MCF 10A (cell line): Measurements from ENCODE around the gene RBFOX2. TPM values are rescaled to one million over a fixed set of nuclear protein-coding genes. Genes with fewer than 3 reads are reported as not detected.

Experiments used
- BruUV-seq: library from RNA; stranded (reverse); fragments of 400-500 nt; replicated peaks from 2 replicates; lab custom pipeline; 2021; lab: Mats Ljungman, UMichigan
- CTCF ChIA-PET: fragments of 300-600 bp; sonication (Branson Sonifier 250); formaldehyde crosslinking; extraction: SDS; loops from one replicate; lab custom pipeline; 2021; ENCODE audit warnings: antibody characterized with exemption, inconsistent platforms; lab: Yijun Ruan, JAX
- POLR2A ChIA-PET: fragments of 300-600, 350-650 bp; sonication (Branson Sonifier 250); formaldehyde crosslinking; extraction: SDS; loops from one replicate; lab custom pipeline; 2020; ENCODE audit warnings: antibody characterized with exemption, inconsistent platforms; lab: Yijun Ruan, JAX
- DNase-seq: peaks from one replicate; pipeline ENCODE4 v3.0.0-alpha.2; 2018; ENCODE audit not compliant: unreplicated experiment
- H3K27ac Mint-ChIP-seq: one replicate; pipeline ENCODE4 v1.8.0; 2022; ENCODE audit warnings: mild to moderate bottlenecking, low read depth, mixed read lengths; ENCODE audit not compliant: unreplicated experiment
- H3K27me3 Mint-ChIP-seq: one replicate; pipeline ENCODE4 v1.8.0; 2022; ENCODE audit warnings: mixed read lengths; ENCODE audit not compliant: insufficient read depth, unreplicated experiment
- H3K36me3 Mint-ChIP-seq: one replicate; pipeline ENCODE4 v1.8.0; 2022; ENCODE audit warnings: mild to moderate bottlenecking, moderate library complexity, mixed read lengths; ENCODE audit not compliant: insufficient read depth, unreplicated experiment
- H3K4me1 Mint-ChIP-seq: one replicate; pipeline ENCODE4 v1.8.0; 2022; ENCODE audit warnings: mixed read lengths; ENCODE audit not compliant: insufficient read depth, unreplicated experiment
- H3K4me3 Mint-ChIP-seq: one replicate; pipeline ENCODE4 v1.8.0; 2022; ENCODE audit warnings: mild to moderate bottlenecking, moderate library complexity, mixed read lengths; ENCODE audit not compliant: unreplicated experiment
- H3K9me3 Mint-ChIP-seq: one replicate; pipeline ENCODE4 v1.8.0; 2022; ENCODE audit warnings: mixed read lengths; ENCODE audit not compliant: unreplicated experiment
- intact Hi-C: fragments of 100-400 bp; cut with micrococcal nuclease; formaldehyde crosslinking; loops from 2 replicates; pipeline ENCODE4 v1.14.1; 2022
- total RNA-seq: library from RNA; stranded (reverse); gene quantifications from 2 replicates; pipeline ENCODE4 v1.2.3, GENCODE V29; 2022
- TF ChIP-seq, protein P1 (sequence below): fragments of 200-600 bp; IDR thresholded peaks from one replicate; pipeline ENCODE4 v1.8.0; 2022; ENCODE audit warnings: antibody characterized with exemption, mild to moderate bottlenecking; ENCODE audit not compliant: unreplicated experiment

The RBFOX2 gene
- total RNA-seq, 1 experiment from 2014 or later, result 89.4 TPM

DNA sequence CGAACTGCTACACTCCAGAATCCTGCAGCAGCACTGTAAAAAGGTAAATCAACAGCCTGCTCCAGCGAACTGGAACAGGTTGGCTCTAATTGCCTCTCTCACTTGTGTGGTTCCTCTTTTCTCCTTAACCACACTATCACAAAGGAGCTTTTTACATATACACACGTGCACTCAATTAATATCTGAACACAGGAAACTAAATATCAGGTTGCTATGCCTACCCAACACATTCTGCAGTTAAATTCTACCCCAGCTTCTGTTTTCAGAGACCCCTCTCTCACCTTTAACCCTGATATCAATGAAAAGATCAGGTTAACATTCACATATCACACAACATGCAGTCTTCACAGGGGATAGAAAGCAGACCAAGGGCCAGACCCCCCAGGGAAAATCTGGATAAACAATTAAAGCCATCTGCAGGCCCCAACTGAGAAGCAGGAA lies 11.0 kb downstream of the RBFOX2 start:
- intact Hi-C loops, result no loop called here
- no TSS peak for BruUV-seq
- H3K4me1 Mint-ChIP-seq, result peaks cover 11% of the 10 kb centered on the region
- H3K4me3 Mint-ChIP-seq, result no peak overlapping the region
- H3K27ac Mint-ChIP-seq, result no peak overlapping the region
- ChIA-PET CTCF (interaction anchor here (0.6 to 2.7 kb wide), 3 partner anchors 48 to 1015 kb away, joined by 4 to 13 read pairs (median 5); no protein-coding TSS in a partner anchor), POLR2A (interaction anchor here (0.6 to 0.7 kb wide), 2 partner anchors 8 to 90 kb away, joined by 3 read pairs; no protein-coding TSS in a partner anchor)
- H3K9me3 Mint-ChIP-seq, result no peaks in the 10 kb centered on the region
- DNase-seq, result no peak
- TF ChIP-seq, protein P1, sequence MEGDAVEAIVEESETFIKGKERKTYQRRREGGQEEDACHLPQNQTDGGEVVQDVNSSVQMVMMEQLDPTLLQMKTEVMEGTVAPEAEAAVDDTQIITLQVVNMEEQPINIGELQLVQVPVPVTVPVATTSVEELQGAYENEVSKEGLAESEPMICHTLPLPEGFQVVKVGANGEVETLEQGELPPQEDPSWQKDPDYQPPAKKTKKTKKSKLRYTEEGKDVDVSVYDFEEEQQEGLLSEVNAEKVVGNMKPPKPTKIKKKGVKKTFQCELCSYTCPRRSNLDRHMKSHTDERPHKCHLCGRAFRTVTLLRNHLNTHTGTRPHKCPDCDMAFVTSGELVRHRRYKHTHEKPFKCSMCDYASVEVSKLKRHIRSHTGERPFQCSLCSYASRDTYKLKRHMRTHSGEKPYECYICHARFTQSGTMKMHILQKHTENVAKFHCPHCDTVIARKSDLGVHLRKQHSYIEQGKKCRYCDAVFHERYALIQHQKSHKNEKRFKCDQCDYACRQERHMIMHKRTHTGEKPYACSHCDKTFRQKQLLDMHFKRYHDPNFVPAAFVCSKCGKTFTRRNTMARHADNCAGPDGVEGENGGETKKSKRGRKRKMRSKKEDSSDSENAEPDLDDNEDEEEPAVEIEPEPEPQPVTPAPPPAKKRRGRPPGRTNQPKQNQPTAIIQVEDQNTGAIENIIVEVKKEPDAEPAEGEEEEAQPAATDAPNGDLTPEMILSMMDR, result no peak
- H3K27me3 Mint-ChIP-seq, result no peaks in the 10 kb centered on the region
- H3K36me3 Mint-ChIP-seq, result no peaks in the 10 kb centered on the region

DNA sequence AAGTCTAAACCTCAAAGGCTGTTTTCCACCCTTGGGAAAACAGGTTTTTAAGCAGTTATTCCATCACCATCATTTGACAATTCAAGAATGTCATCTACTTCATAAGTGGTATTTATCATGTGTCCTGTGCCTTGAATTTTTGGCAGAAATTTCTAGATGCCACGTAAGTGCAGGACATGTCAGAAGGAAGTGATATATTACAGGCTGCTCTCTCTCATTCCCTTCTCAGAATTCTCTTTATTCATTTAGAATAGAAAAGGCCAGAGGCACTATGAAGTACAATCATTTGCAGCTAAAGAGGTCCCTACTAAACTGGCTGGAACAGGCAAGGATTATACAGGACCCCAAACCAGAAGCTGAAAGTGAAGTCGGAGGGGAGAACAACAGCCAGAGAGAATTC lies 11.9 kb downstream of the RBFOX2 start:
- no TSS peak for BruUV-seq
- Mint-ChIP-seq H3K4me1 (peaks cover 1% of the 10 kb centered on the region), H3K36me3 (no peaks in the 10 kb centered on the region), H3K9me3 (no peaks in the 10 kb centered on the region), H3K27me3 (no peaks in the 10 kb centered on the region), H3K27ac (no peak overlapping the region), H3K4me3 (no peak overlapping the region)
- no peak for DNase-seq
- ChIA-PET CTCF (interaction anchor here (2.7 kb wide), 1 partner anchor 49 kb away, joined by 13 read pairs; no protein-coding TSS in a partner anchor), POLR2A (interaction anchor here (0.7 kb wide), 1 partner anchor 9 kb away, joined by 3 read pairs; no protein-coding TSS in a partner anchor)
- intact Hi-C loops, result no loop called here
- TF ChIP-seq, protein P1, result no peak

DNA sequence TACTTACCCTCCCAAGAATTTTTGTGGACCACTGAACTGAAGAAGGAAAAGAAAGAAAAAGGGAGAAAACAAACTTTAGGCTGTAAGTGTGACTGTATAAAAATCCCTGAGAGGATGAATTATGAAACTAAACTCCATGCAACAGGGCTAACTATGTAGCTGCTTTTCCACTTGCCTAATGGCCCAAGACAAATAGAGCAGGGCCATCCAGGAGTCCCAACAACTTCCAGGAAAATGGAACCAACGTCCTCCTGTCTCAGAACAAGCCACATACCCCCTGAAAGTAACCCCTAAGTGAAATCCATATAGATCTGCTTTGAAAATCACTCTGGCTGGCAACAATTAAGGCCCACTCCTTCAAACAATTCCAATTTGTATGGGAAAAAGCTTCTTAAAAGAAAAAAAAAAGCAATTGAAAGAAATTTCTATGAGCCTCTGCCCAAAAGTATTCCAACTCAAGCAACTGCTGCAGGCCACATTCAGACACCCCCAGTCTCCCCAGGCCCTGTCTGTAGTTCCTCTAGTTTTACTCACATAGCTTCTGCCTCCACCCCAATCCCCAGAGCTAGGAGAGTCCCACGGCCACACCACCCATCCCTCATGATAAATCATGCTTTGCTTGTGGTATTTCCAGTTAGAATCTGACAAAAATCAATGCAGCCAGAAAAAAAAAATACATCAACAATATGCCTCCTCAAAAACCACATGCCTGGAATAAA lies 12.7 kb downstream of the RBFOX2 start:
- DNase-seq, result no peak
- intact Hi-C loops, result no loop called here
- H3K27me3 Mint-ChIP-seq, result no peaks in the 10 kb centered on the region
- ChIA-PET CTCF (interaction anchor here (1.5 to 1.7 kb wide), 3 partner anchors 11 to 85 kb away, joined by 5 to 12 read pairs (median 8); no protein-coding TSS in a partner anchor), POLR2A (interaction anchor here (1.8 kb wide), 1 partner anchor 10 kb away, joined by 6 read pairs; no protein-coding TSS in a partner anchor)
- no peaks in the 10 kb centered on the region for H3K9me3 Mint-ChIP-seq
- H3K4me1 Mint-ChIP-seq, result peaks cover 3% of the 10 kb centered on the region
- H3K36me3 Mint-ChIP-seq, result no peaks in the 10 kb centered on the region
- no TSS peak for BruUV-seq
- H3K4me3 Mint-ChIP-seq, result no peak overlapping the region
- H3K27ac Mint-ChIP-seq, result no peak overlapping the region
- TF ChIP-seq, protein P1, result no peak

DNA sequence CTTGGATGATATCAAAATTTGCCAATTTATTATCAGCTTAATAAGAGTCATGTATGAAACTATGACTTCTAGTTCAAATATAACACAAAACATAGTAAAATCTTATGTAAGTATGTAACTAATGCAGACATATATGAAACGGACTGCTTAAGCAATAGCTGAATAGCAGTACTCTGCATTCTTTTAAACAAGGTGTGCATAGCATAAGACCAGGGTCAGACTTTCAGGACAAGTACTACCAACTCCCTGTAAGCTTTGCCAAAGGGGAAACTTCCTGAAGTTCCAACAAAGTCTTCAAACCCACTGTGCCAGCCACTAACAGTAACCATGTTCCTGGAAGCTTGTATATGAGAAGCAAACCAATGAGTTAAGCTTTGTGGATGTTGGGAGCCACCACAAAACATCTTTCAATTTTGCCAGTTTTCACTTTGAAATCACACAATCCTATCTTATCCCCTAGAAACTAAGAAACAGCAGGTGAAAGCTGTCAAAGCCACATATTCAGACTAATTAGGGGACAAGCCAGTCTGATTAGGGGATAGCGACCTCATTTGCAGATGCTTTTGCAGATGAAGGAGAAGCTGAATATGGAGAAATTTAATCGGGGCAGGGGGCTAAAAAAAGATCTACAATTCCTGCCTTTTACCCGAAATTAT lies 13.3 kb downstream of the RBFOX2 start:
- TF ChIP-seq, protein P1, result no peak
- ChIA-PET POLR2A (interaction anchor here (0.6 to 1.8 kb wide), 6 partner anchors 9 to 206 kb away, joined by 3 to 6 read pairs (median 3); no protein-coding TSS in a partner anchor), CTCF (interaction anchor here (0.6 to 1.7 kb wide), 5 partner anchors 12 to 93 kb away, joined by 3 to 12 read pairs (median 5); no protein-coding TSS in a partner anchor)
- Mint-ChIP-seq H3K27ac (no peak overlapping the region), H3K4me1 (peaks cover 9% of the 10 kb centered on the region), H3K36me3 (no peaks in the 10 kb centered on the region), H3K9me3 (no peaks in the 10 kb centered on the region), H3K27me3 (no peaks in the 10 kb centered on the region), H3K4me3 (no peak overlapping the region)
- BruUV-seq, result no TSS peak
- intact Hi-C loops, result no loop called here
- DNase-seq, result no peak
